OCI-LY3 (cell line): ENCODE results near the gene TDP2.

Source experiments
- H2AFZ ChIP-seq: fragments of 200-600, 300-600 bp; shearing (Covaris generic); 2 replicates; pipeline ENCODE4 v1.6.0; 2014; ENCODE audit warnings: antibody characterized with exemption, low read depth, low read length
- H3K27ac ChIP-seq: fragments of 200-600, 300-600 bp; sonication (generic); 2 replicates; pipeline ENCODE4 v1.5.1; 2014; ENCODE audit warnings: mild to moderate bottlenecking, low read length, moderate library complexity, mixed read lengths
- H3K27me3 ChIP-seq: fragments of 200-600, 300-600 bp; sonication (generic); 2 replicates; pipeline ENCODE4 v1.6.1; 2014; ENCODE audit warnings: low read depth, low read length, mixed read lengths
- H3K36me3 ChIP-seq: fragments of 200-600, 300-600 bp; sonication (generic); replicated peaks from 2 replicates; pipeline ENCODE3; 2014; ENCODE audit warnings: low read depth, low read length, mixed read lengths
- H3K4me1 ChIP-seq: fragments of 300-600, 200-600 bp; sonication (generic); 2 replicates; pipeline ENCODE4 v1.6.1; 2014; ENCODE audit warnings: low read length, mixed read lengths
- H3K4me2 ChIP-seq: fragments of 200-600, 300-600 bp; sonication (generic); 2 replicates; pipeline ENCODE4 v1.6.1; 2014; ENCODE audit warnings: low read length, mixed read lengths
- H3K4me3 ChIP-seq: fragments of 300-600, 200-600 bp; sonication (generic); 2 replicates; pipeline ENCODE4 v1.5.1; 2014; ENCODE audit warnings: antibody characterized with exemption, mild to moderate bottlenecking, low read length, moderate library complexity
- H3K79me2 ChIP-seq: fragments of 300-600, 200-600 bp; shearing (Covaris generic); 2 replicates; pipeline ENCODE4 v1.6.1; 2014; ENCODE audit warnings: mild to moderate bottlenecking, low read length, mixed read lengths
- H3K9ac ChIP-seq: fragments of 300-600, 200-600 bp; shearing (Covaris generic); 2 replicates; pipeline ENCODE4 v1.6.0; 2014; ENCODE audit warnings: mild to moderate bottlenecking, low read length, moderate library complexity
- H3K9me3 ChIP-seq: fragments of 200-600, 300-600 bp; shearing (Covaris generic); 2 replicates; pipeline ENCODE4 v1.6.1; 2014; ENCODE audit warnings: low read length, mixed read lengths; ENCODE audit not compliant: insufficient read depth
- H4K20me1 ChIP-seq: fragments of 200-600, 300-600 bp; sonication (generic); 2 replicates; pipeline ENCODE4 v1.6.1; 2016; ENCODE audit warnings: low read length, mixed read lengths; ENCODE audit not compliant: insufficient read depth
- EZH2phosphoT487 ChIP-seq: fragments of 200-600 bp; shearing (Covaris generic); IDR thresholded peaks from 2 replicates; pipeline ENCODE4 v1.6.1; 2018; ENCODE audit warnings: antibody characterized with exemption, mixed run types, low read depth
- TF ChIP-seq, protein P1 (sequence below): fragments of 200-600, 300-600 bp; sonication (generic); IDR thresholded peaks from 2 replicates; pipeline ENCODE4 v1.5.1; 2014; ENCODE audit warnings: antibody characterized with exemption, low read length, low read depth

Gene TDP2

GRCh38 chr6:24708612-24709011 lies 41.9 kb upstream of the TDP2 start:
- H3K36me3 ChIP-seq, result peaks cover 63% of the 10 kb centered on the region
- no peak overlapping the region for H3K4me3 ChIP-seq
- H4K20me1 ChIP-seq, result peaks cover 46% of the 10 kb centered on the region

GRCh38 chr6:24704468-24704867 lies 37.8 kb upstream of the TDP2 start:
- no peaks in the 10 kb centered on the region for H3K79me2 ChIP-seq
- H3K36me3 ChIP-seq, result peaks cover 57% of the 10 kb centered on the region
- H3K4me2 ChIP-seq, result no peak overlapping the region
- TF ChIP-seq, protein P1, sequence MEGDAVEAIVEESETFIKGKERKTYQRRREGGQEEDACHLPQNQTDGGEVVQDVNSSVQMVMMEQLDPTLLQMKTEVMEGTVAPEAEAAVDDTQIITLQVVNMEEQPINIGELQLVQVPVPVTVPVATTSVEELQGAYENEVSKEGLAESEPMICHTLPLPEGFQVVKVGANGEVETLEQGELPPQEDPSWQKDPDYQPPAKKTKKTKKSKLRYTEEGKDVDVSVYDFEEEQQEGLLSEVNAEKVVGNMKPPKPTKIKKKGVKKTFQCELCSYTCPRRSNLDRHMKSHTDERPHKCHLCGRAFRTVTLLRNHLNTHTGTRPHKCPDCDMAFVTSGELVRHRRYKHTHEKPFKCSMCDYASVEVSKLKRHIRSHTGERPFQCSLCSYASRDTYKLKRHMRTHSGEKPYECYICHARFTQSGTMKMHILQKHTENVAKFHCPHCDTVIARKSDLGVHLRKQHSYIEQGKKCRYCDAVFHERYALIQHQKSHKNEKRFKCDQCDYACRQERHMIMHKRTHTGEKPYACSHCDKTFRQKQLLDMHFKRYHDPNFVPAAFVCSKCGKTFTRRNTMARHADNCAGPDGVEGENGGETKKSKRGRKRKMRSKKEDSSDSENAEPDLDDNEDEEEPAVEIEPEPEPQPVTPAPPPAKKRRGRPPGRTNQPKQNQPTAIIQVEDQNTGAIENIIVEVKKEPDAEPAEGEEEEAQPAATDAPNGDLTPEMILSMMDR, result no peak
- no peak for TF ChIP-seq EZH2phosphoT487
- H4K20me1 ChIP-seq, result peaks cover 22% of the 10 kb centered on the region
- no peaks in the 10 kb centered on the region for H3K9me3 ChIP-seq
- H2AFZ ChIP-seq, result no peak overlapping the region
- peaks cover 2% of the 10 kb centered on the region; the same call in 1 of the 2 replicates for H3K4me1 ChIP-seq
- no peak overlapping the region for H3K9ac ChIP-seq
- H3K27ac ChIP-seq, result no peak overlapping the region
- no peaks in the 10 kb centered on the region for H3K27me3 ChIP-seq
- H3K4me3 ChIP-seq, result no peak overlapping the region

More at GRCh38 chr6:24708612-24709011, 41.9 kb upstream of the TDP2 start:
- Histone ChIP-seq H3K4me1 (peaks cover 2% of the 10 kb centered on the region; the same call in 1 of the 2 replicates), H2AFZ (no peak overlapping the region), H3K9ac (no peak overlapping the region), H3K27ac (no peak overlapping the region), H3K9me3 (no peaks in the 10 kb centered on the region), H3K4me2 (no peak overlapping the region), H3K79me2 (peaks cover 34% of the 10 kb centered on the region), H3K27me3 (no peaks in the 10 kb centered on the region)
- no peak for TF ChIP-seq EZH2phosphoT487
- TF ChIP-seq, protein P1, result no peak

GRCh38 chr6:24702720-24703282 lies 36.1 kb upstream of the TDP2 start:
- H3K27ac ChIP-seq, result no peak overlapping the region
- H3K36me3 ChIP-seq, result peaks cover 49% of the 10 kb centered on the region
- peaks cover 2% of the 10 kb centered on the region; the same call in 1 of the 2 replicates for H3K4me1 ChIP-seq
- H4K20me1 ChIP-seq, result peaks cover 12% of the 10 kb centered on the region
- no peak overlapping the region for H3K9ac ChIP-seq
- no peak overlapping the region for H3K4me3 ChIP-seq
- H3K4me2 ChIP-seq, result no peak overlapping the region
- no peaks in the 10 kb centered on the region for H3K27me3 ChIP-seq
- TF ChIP-seq, protein P1, result no peak
- TF ChIP-seq EZH2phosphoT487, result no peak
- H3K79me2 ChIP-seq, result no peaks in the 10 kb centered on the region
- H2AFZ ChIP-seq, result no peak overlapping the region
- no peaks in the 10 kb centered on the region for H3K9me3 ChIP-seq

DNA sequence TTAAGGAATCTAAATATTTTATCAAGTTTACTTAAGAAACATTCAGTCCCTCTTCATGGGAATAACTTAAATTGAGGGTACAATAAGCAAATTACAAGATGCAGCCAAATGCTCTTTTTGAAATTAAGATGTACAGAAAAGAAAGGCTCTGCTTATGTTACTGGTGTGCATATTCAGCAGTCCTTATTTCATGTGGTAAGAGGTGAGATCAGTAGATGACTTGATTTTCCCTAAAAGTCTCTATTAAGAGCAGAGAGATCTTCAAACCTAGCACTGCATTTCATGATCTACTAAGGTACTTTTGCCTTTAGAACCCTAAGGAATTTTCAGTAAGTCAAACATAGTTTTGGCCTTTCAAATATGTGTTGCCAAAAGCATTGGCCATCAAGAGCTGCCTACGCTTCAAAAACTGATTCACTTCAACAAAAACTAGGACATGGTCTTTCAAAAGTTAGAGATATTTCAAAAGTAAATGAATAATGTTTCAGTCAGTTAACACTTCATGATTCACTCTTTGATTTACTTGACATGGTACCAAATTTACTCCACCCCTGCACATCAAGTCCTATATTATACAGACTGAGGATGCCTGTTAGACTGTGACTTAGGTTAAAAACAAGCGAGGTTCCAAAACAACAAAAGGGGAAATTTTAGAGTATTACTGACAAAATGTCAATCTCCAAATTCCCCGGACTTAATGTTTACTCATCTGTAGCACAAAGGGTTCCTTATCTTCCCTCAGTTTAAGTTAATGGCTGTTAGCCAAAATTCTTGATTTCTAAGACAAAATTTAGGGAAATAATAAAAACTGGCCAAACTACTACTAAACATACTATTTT lies 33.0 kb upstream of the TDP2 start:
- no peaks in the 10 kb centered on the region for H3K4me1 ChIP-seq
- H3K9me3 ChIP-seq, result no peaks in the 10 kb centered on the region
- H3K36me3 ChIP-seq, result peaks cover 31% of the 10 kb centered on the region
- H3K79me2 ChIP-seq, result no peaks in the 10 kb centered on the region
- no peak overlapping the region for H3K4me3 ChIP-seq
- no peak overlapping the region for H2AFZ ChIP-seq
- H4K20me1 ChIP-seq, result peaks cover 12% of the 10 kb centered on the region
- TF ChIP-seq, protein P1, result no peak
- TF ChIP-seq EZH2phosphoT487, result no peak
- H3K27me3 ChIP-seq, result no peaks in the 10 kb centered on the region
- no peak overlapping the region for H3K4me2 ChIP-seq
- H3K27ac ChIP-seq, result no peak overlapping the region
- H3K9ac ChIP-seq, result no peak overlapping the region
